Sigmoid colon (tissue), 7 donors: ENCODE data around the gene RABEP2. TPM values are rescaled to one million over a fixed set of nuclear protein-coding genes. Genes with fewer than 3 reads are reported as not detected.

Experiments
- DNase-seq: peaks from one replicate; pipeline ENCODE4 v3.0.0-alpha.2; 2019
- H3K27ac ChIP-seq, 4 donors: fragments of 200-600 bp; sonication (generic); one replicate each; pipeline ENCODE4 v1.5.1; 2016 to 2019; ENCODE audit warnings: mild to moderate bottlenecking in 1 of 4
- H3K27me3 ChIP-seq, 3 donors: fragments of 200-600 bp; sonication (generic); one replicate each; pipeline ENCODE4 v1.5.1; 2019; ENCODE audit warnings: mild to moderate bottlenecking in 1 of 3
- H3K36me3 ChIP-seq, 4 donors: fragments of 200-600 bp; sonication (generic); one replicate each; pipeline ENCODE4 v1.5.1; 2016 to 2019
- H3K4me1 ChIP-seq, 4 donors: fragments of 200-600 bp; sonication (generic); one replicate each; pipeline ENCODE4 v1.5.1; 2017 to 2019
- H3K4me3 ChIP-seq, 4 donors: fragments of 200-600 bp; sonication (generic); one replicate each; pipeline ENCODE4 v1.5.1; 2017 to 2019; ENCODE audit warnings: mild to moderate bottlenecking in 2 of 4, moderate library complexity in 1 of 4
- H3K9me3 ChIP-seq, 4 donors: fragments of 200-600 bp in 3 of 4; sonication (generic) in 3 of 4; one replicate each; pipeline versions ENCODE4 v1.5.1 to v1.6.1; 2013 to 2019
- CTCF ChIP-seq, 4 experiments: fragments of 450-650 bp in 3 of 4; fragments of 200-600 bp in 1 of 4; IDR thresholded peaks; one replicate each; pipeline ENCODE4 v1.5.1; 2016 to 2019; ENCODE audit warnings: antibody characterized with exemption in 4 of 4, mild to moderate bottlenecking in 3 of 4, moderate library complexity in 2 of 4
- EP300 ChIP-seq, 4 donors: sonication (generic); formaldehyde crosslinking; IDR thresholded peaks; one replicate each; pipeline ENCODE4 v1.6.1; 2017; ENCODE audit warnings: antibody characterized with exemption in 4 of 4
- POLR2A ChIP-seq, 2 donors: fragments of 450-650 bp; IDR thresholded peaks; one replicate each; pipeline ENCODE4 v1.6.1; 2016; ENCODE audit warnings: antibody characterized with exemption in 2 of 2, mild to moderate bottlenecking in 2 of 2, moderate library complexity in 2 of 2
- POLR2AphosphoS5 ChIP-seq, 4 donors: sonication (generic); formaldehyde crosslinking; IDR thresholded peaks; one replicate each; pipeline ENCODE4 v1.6.1; 2017; ENCODE audit warnings: antibody characterized with exemption in 4 of 4
- WGBS, 2 donors: extraction: QIAGEN DNeasy Blood & Tissue Kit; methylation state at CpG; one replicate each; pipeline ENCODE4 v1.1.7; 2013; 5-methylcytosine and 5-hydroxymethylcytosine counted together
- intact Hi-C: fragments of 100-400 bp; cut with DNase I; formaldehyde crosslinking; loops from one replicate; pipeline ENCODE4 v1.15.1; 2023
- polyA plus RNA-seq, 3 donors: library from polyadenylated mRNA; stranded (reverse); fragments of 200-250 nt; gene quantifications; one replicate each; pipeline ENCODE4 v1.2.3, GENCODE V29; 2013
- total RNA-seq, 4 donors: library from RNA; depleted of rRNA; stranded (reverse); fragments of >200 nt; gene quantifications; one replicate each; pipeline ENCODE4 v1.1.0, GENCODE V29; 2016
- donor health status: healthy with polysubstance abuse.
- donor health status: Bipolar disorder and iron deficiency.
- donor health status: healthy.

RABEP2 gene
- total and polyA plus RNA-seq, 7 donors = 9.9 to 48.7 (median 30.0) TPM

GRCh38 chr16:28903344-28904042, 21.5 kb downstream of the RABEP2 start:
- Histone ChIP-seq H3K4me3 (no peak overlapping the region), H3K9me3 (no peaks in the 10 kb centered on the region), H3K36me3 (peaks cover 3 to 24% (median 8%) of the 10 kb centered on the region in 4 donors), H3K27ac (no peak overlapping the region), H3K4me1 (no peaks in the 10 kb centered on the region), H3K27me3 (no peaks in the 10 kb centered on the region)
- TF ChIP-seq CTCF (IDR thresholded peaks at IDR 0.05) = no peak
- TF ChIP-seq POLR2A (IDR thresholded peaks at IDR 0.05) = no peak
- no peak for TF ChIP-seq EP300 (IDR thresholded peaks at IDR 0.05)
- no peak for TF ChIP-seq POLR2AphosphoS5 (IDR thresholded peaks at IDR 0.05)
- WGBS, 2 donors = 86 to 88% methylated on average over 29 of the region's 29 CpGs
- intact Hi-C loops = no loop called here
- DNase-seq = no peak

- no peaks in the 10 kb centered on the region for H3K4me1 ChIP-seq
- no peak for DNase-seq
- H3K27me3 ChIP-seq = no peaks in the 10 kb centered on the region
- intact Hi-C loops = no loop called here
- no peak overlapping the region for H3K4me3 ChIP-seq
- no peak for TF ChIP-seq EP300 (IDR thresholded peaks at IDR 0.05)
- TF ChIP-seq POLR2AphosphoS5 (IDR thresholded peaks at IDR 0.05) = no peak
- TF ChIP-seq POLR2A (IDR thresholded peaks at IDR 0.05) = no peak
- TF ChIP-seq CTCF (IDR thresholded peaks at IDR 0.05) = no peak
- peaks cover 0 to 18% (median 5%) of the 10 kb centered on the region in 4 donors for H3K36me3 ChIP-seq
- H3K9me3 ChIP-seq = no peaks in the 10 kb centered on the region
- no peak overlapping the region for H3K27ac ChIP-seq
- 47 to 77% methylated on average over 11 of the region's 11 CpGs for WGBS, 2 donors
Observed at GRCh38 chr16:28902909-28903308, 22.1 kb downstream of the RABEP2 start.

- Histone ChIP-seq H3K27me3 (no peaks in the 10 kb centered on the region), H3K4me1 (no peaks in the 10 kb centered on the region), H3K27ac (no peak overlapping the region), H3K9me3 (no peaks in the 10 kb centered on the region), H3K36me3 (peaks cover 0 to 18% (median 5%) of the 10 kb centered on the region in 4 donors), H3K4me3 (no peak overlapping the region)
- intact Hi-C loops = no loop called here
- DNase-seq = no peak
- no peak for TF ChIP-seq CTCF (IDR thresholded peaks at IDR 0.05)
- TF ChIP-seq POLR2A (IDR thresholded peaks at IDR 0.05) = no peak
- TF ChIP-seq POLR2AphosphoS5 (IDR thresholded peaks at IDR 0.05) = no peak
- no peak for TF ChIP-seq EP300 (IDR thresholded peaks at IDR 0.05)
- WGBS, 2 donors = 84 to 92% methylated on average over 15 of the region's 15 CpGs
Observed at GRCh38 chr16:28901862-28902261, 23.2 kb downstream of the RABEP2 start.

- Histone ChIP-seq H3K4me1 (no peaks in the 10 kb centered on the region), H3K27ac (no peak overlapping the region), H3K36me3 (peaks cover 0 to 14% (median 4%) of the 10 kb centered on the region in 4 donors), H3K27me3 (no peaks in the 10 kb centered on the region), H3K9me3 (no peaks in the 10 kb centered on the region), H3K4me3 (no peak overlapping the region)
- 95 to 96% methylated on average over 25 of the region's 25 CpGs for WGBS, 2 donors
- DNase-seq = no peak
- intact Hi-C loops = no loop called here
- no peak for TF ChIP-seq CTCF (IDR thresholded peaks at IDR 0.05)
- no peak for TF ChIP-seq POLR2AphosphoS5 (IDR thresholded peaks at IDR 0.05)
- no peak for TF ChIP-seq EP300 (IDR thresholded peaks at IDR 0.05)
- TF ChIP-seq POLR2A (IDR thresholded peaks at IDR 0.05) = no peak
Observed at GRCh38 chr16:28900601-28901000, 24.4 kb downstream of the RABEP2 start.
